Measurements from ENCODE around the gene HLA-C. TPM values are rescaled to one million over a fixed set of nuclear protein-coding genes. Genes with fewer than 3 reads are reported as not detected.

Gene HLA-C
- total RNA-seq: 118 and 135 TPM in 2 replicates

DNA sequence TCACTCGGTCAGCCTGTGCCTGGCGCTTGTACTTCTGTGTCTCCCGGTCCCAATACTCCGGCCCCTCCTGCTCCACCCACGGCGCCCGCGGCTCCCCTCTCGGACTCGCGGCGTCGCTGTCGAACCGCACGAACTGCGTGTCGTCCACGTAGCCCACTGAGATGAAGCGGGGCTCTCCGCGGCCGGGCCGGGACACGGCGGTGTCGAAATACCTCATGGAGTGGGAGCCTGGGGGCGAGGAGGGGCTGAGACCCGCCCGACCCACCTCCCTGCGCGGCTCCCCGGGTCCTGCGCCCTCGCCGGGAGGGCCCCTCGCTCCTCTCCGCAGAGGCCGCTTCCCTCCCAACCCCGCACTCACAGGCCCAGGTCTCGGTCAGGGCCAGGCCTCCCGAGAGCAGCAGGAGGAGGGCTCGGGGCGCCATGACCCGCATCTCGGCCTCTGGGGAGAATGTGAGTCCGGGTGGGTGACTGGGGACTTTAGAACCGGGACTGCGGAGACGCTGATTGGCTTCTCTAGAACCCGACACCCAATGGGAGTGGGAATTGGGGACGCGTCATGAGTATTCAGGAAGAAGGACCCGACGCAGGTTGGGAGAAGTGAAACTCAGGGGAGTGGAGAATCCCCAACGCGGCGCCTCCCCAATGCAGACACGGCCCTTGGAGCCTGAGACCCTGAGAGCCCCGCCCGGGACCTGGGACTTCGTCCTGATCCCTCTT is at the start of gene HLA-C:
HLA-C (minus strand) TSS at position 452 of the 717 bp plus-strand sequence; CDS start at position 431, 21 bp downstream.

Other genes starting within 250 kb of the HLA-C start
- not detected in 2 replicates for gene C6orf15, start 159.5 kb downstream of the HLA-C start, total RNA-seq
- gene PSORS1C1, start 157.3 kb downstream of the HLA-C start, total RNA-seq: 0.19 and 1.7 TPM in 2 replicates
- gene CDSN, start 151.6 kb downstream of the HLA-C start, total RNA-seq: under 0.01 TPM in 1 of 2 replicates, not detected in the other
- gene PSORS1C2, start 133.0 kb downstream of the HLA-C start, total RNA-seq: not detected in 2 replicates
- gene CCHCR1, start 114.3 kb downstream of the HLA-C start, total RNA-seq: 14.7 and 19.0 TPM in 2 replicates
- gene TCF19, start 113.5 kb downstream of the HLA-C start, total RNA-seq: 3.7 and 42.6 TPM in 2 replicates
- 0.38 and 3.4 TPM in 2 replicates for gene POU5F1, start 101.4 kb downstream of the HLA-C start, total RNA-seq
- 116 and 206 TPM in 2 replicates for gene HLA-B, start 85.1 kb upstream of the HLA-C start, total RNA-seq
- gene MICA, start 131.5 kb upstream of the HLA-C start, total RNA-seq: 45.1 and 62.3 TPM in 2 replicates
- 9.0 and 20.7 TPM in 2 replicates for gene MICB, start 226.1 kb upstream of the HLA-C start, total RNA-seq

Measured in regular cardiac myocyte (primary cell).